PC-9 (cell line): ENCODE data around the gene C17orf100. TPM values are rescaled to one million over a fixed set of nuclear protein-coding genes. Genes with fewer than 3 reads are reported as not detected.

ENCODE experiments used
- BruUV-seq: library from RNA; stranded (reverse); fragments of 400-500 nt; replicated peaks from 2 replicates; lab custom pipeline; 2021; lab: Mats Ljungman, UMichigan
- CTCF ChIA-PET: fragments of 300-600 bp; sonication (Branson Sonifier 250); formaldehyde crosslinking; loops from one replicate; lab custom pipeline; 2022; ENCODE audit warnings: antibody characterized with exemption; lab: Charles Lee
- POLR2A ChIA-PET: fragments of 300-600 bp; sonication (Branson Sonifier 250); formaldehyde crosslinking; loops from one replicate; lab custom pipeline; 2022; ENCODE audit warnings: antibody characterized with exemption; ENCODE audit not compliant: unreplicated experiment; lab: Charles Lee
- DNase-seq, 2 experiments: peaks; one replicate each; pipeline versions ENCODE4 v3.0.0 to v3.0.0-alpha.2; 2015 to 2022; ENCODE audit warnings: mixed read lengths in 1 of 2
- H2AFZ ChIP-seq: fragments of 200-600 bp; sonication (generic); 2 replicates; pipeline ENCODE4 v1.8.1; 2017; ENCODE audit warnings: antibody characterized with exemption
- H3F3A ChIP-seq: fragments of 200-600 bp; sonication (generic); 2 replicates; pipeline ENCODE4 v1.8.1; 2017; ENCODE audit warnings: antibody characterized with exemption, mild to moderate bottlenecking, low read depth; ENCODE audit not compliant: insufficient read depth
- H3K27ac ChIP-seq: fragments of 200-600 bp; sonication (generic); 2 replicates; pipeline ENCODE4 v1.6.1; 2016; ENCODE audit warnings: mixed run types
- H3K27me3 ChIP-seq: fragments of 200-600 bp; sonication (generic); 2 replicates; pipeline ENCODE4 v1.6.1; 2016; ENCODE audit warnings: low read depth, mixed run types; ENCODE audit not compliant: insufficient read depth
- H3K36me3 ChIP-seq: fragments of 200-600 bp; sonication (generic); 2 replicates; pipeline ENCODE4 v1.6.1; 2016; ENCODE audit warnings: low read depth, mixed run types
- H3K4me1 ChIP-seq: fragments of 200-600 bp; sonication (generic); replicated peaks from 2 replicates; pipeline ENCODE4 v1.6.1; 2016; ENCODE audit warnings: mixed run types; ENCODE audit not compliant: insufficient read depth
- H3K4me2 ChIP-seq: fragments of 200-600 bp; sonication (generic); 2 replicates; pipeline ENCODE4 v1.6.1; 2017; ENCODE audit warnings: mixed run types
- H3K4me3 ChIP-seq: fragments of 200-600 bp; sonication (generic); 2 replicates; pipeline ENCODE4 v1.6.1; 2016; ENCODE audit warnings: mixed run types
- H3K79me2 ChIP-seq: fragments of 200-600 bp; sonication (generic); 2 replicates; pipeline ENCODE4 v1.6.1; 2017; ENCODE audit warnings: low read depth, mixed run types
- H3K9me2 ChIP-seq: fragments of 200-600 bp; sonication (generic); 2 replicates; pipeline ENCODE4 v1.8.1; 2017; ENCODE audit warnings: mild to moderate bottlenecking; ENCODE audit not compliant: insufficient read depth
- H3K9me3 ChIP-seq: fragments of 200-600 bp; sonication (generic); 2 replicates; pipeline ENCODE4 v1.8.1; 2016; ENCODE audit warnings: low read depth; ENCODE audit not compliant: insufficient read depth
- H4K20me1 ChIP-seq: fragments of 200-600 bp; sonication (generic); 2 replicates; pipeline ENCODE4 v1.8.1; 2017; ENCODE audit not compliant: insufficient read depth
- EZH2 ChIP-seq: fragments of 200-600 bp; sonication (generic); IDR thresholded peaks from 2 replicates; pipeline ENCODE4 v1.8.0; 2017; ENCODE audit warnings: antibody characterized with exemption, low read depth
- intact Hi-C: fragments of 100-400 bp; cut with micrococcal nuclease; formaldehyde crosslinking; loops from one replicate; pipeline ENCODE4 v1.10.0; 2022; ENCODE audit not compliant: unreplicated experiment
- total RNA-seq: library from RNA; stranded (reverse); gene quantifications from 2 replicates; pipeline ENCODE4 v1.2.3, GENCODE V29; 2021
- TF ChIP-seq, protein P1 (sequence below): fragments of 200-600 bp; sonication (generic); conservative IDR thresholded peaks from 2 replicates; pipeline ENCODE4 v1.6.1; 2017; ENCODE audit warnings: mixed run types, antibody characterized with exemption, mild to moderate bottlenecking, moderate library complexity

The C17orf100 gene
- total RNA-seq, 1 experiment from 2014 or later: 4.4 TPM

- no peaks in the 10 kb centered on the region for H3K9me2 ChIP-seq
- peaks cover 41% of the 10 kb centered on the region for H3K79me2 ChIP-seq
- intact Hi-C loops: no loop called here
- no peak overlapping the region for H3K27ac ChIP-seq
- H3K4me1 ChIP-seq: peaks cover 9% of the 10 kb centered on the region
- no peaks in the 10 kb centered on the region for H4K20me1 ChIP-seq
- ChIA-PET CTCF (no interaction called here), POLR2A (no interaction called here)
- H3K9me3 ChIP-seq: no peaks in the 10 kb centered on the region
- H3K27me3 ChIP-seq: no peaks in the 10 kb centered on the region
- BruUV-seq: no TSS peak
- H2AFZ ChIP-seq: no peak overlapping the region
- no peak overlapping the region for H3K4me2 ChIP-seq
- no peak for DNase-seq
- H3K4me3 ChIP-seq: no peak overlapping the region
- no peak for TF ChIP-seq EZH2
- TF ChIP-seq, protein P1, sequence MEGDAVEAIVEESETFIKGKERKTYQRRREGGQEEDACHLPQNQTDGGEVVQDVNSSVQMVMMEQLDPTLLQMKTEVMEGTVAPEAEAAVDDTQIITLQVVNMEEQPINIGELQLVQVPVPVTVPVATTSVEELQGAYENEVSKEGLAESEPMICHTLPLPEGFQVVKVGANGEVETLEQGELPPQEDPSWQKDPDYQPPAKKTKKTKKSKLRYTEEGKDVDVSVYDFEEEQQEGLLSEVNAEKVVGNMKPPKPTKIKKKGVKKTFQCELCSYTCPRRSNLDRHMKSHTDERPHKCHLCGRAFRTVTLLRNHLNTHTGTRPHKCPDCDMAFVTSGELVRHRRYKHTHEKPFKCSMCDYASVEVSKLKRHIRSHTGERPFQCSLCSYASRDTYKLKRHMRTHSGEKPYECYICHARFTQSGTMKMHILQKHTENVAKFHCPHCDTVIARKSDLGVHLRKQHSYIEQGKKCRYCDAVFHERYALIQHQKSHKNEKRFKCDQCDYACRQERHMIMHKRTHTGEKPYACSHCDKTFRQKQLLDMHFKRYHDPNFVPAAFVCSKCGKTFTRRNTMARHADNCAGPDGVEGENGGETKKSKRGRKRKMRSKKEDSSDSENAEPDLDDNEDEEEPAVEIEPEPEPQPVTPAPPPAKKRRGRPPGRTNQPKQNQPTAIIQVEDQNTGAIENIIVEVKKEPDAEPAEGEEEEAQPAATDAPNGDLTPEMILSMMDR: no peak
- peaks cover 33% of the 10 kb centered on the region for H3K36me3 ChIP-seq
- peaks cover 13% of the 10 kb centered on the region for H3F3A ChIP-seq
These were observed 14.7 kb upstream of the C17orf100 start for GRCh38 chr17:6636616-6637457.

DNA sequence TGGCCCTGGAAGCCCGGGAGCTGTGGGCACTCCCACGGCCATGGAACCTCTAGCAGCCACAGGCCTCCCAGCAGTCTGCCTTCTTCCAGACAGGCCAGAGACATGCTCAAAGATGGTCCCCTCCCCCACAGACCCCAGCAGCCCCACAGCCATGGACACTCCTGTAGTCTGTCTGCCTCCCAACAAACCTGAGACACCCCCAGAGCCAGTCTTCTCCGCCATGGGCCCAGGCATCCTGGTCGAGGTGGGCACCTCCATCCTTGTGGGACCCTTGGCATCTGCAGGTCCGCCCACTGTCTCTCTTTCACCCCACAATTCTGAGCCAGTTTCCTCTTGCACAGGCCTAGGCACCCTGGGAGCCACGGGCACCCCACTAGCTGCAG, 14.1 kb upstream of the C17orf100 start:
- intact Hi-C loops: no loop called here
- Histone ChIP-seq H3K4me1 (peaks cover 16% of the 10 kb centered on the region), H3K4me2 (no peak overlapping the region), H3K27me3 (no peaks in the 10 kb centered on the region), H3K9me2 (no peaks in the 10 kb centered on the region), H3K79me2 (peaks cover 47% of the 10 kb centered on the region), H3K4me3 (no peak overlapping the region), H3K27ac (no peak overlapping the region), H3F3A (peaks cover 19% of the 10 kb centered on the region), H4K20me1 (no peaks in the 10 kb centered on the region; the same call in 1 of the 2 replicates), H2AFZ (no peak overlapping the region), H3K9me3 (no peaks in the 10 kb centered on the region), H3K36me3 (peaks cover 30% of the 10 kb centered on the region)
- TF ChIP-seq, protein P1: no peak
- no peak for TF ChIP-seq EZH2
- CTCF ChIA-PET: no interaction called here
- POLR2A ChIA-PET: no interaction called here
- DNase-seq: no peak
- BruUV-seq: no TSS peak

GRCh38 chr17:6638046-6638908, 13.3 kb upstream of the C17orf100 start:
- BruUV-seq: no TSS peak
- Histone ChIP-seq H3K27me3 (no peaks in the 10 kb centered on the region), H3K9me2 (no peaks in the 10 kb centered on the region), H3K9me3 (no peaks in the 10 kb centered on the region), H3K4me2 (peak overlapping the region; percentile 95), H3K4me3 (peak overlapping the region; percentile 81; the same call in 1 of the 2 replicates), H3K79me2 (peaks cover 56% of the 10 kb centered on the region), H3F3A (peaks cover 28% of the 10 kb centered on the region), H3K27ac (no peak overlapping the region), H2AFZ (no peak overlapping the region), H3K4me1 (peaks cover 24% of the 10 kb centered on the region), H3K36me3 (peaks cover 29% of the 10 kb centered on the region), H4K20me1 (no peaks in the 10 kb centered on the region; the same call in 1 of the 2 replicates)
- intact Hi-C loops: no loop called here
- CTCF ChIA-PET: no interaction called here
- TF ChIP-seq, protein P1: no peak
- TF ChIP-seq EZH2: no peak
- DNase-seq: no peak
- POLR2A ChIA-PET: interaction anchor here (0.6 kb wide), 1 partner anchor 13 kb away, joined by 8 read pairs; no protein-coding TSS in a partner anchor
